Gastrocnemius medialis (tissue), 4 donors: ENCODE measurements around the gene ADSL. TPM values are rescaled to one million over a fixed set of nuclear protein-coding genes. Genes with fewer than 3 reads are reported as not detected.

Experiments used
- ATAC-seq, 2 donors: fragments of 150-250 bp; one replicate each; pipeline ENCODE4 v1.9.1; 2016
- DNase-seq, 2 donors: peaks; one replicate each; pipeline ENCODE4 v3.0.0-alpha.2; 2019
- H3K27ac ChIP-seq, 4 donors: fragments of 200-600 bp; sonication (generic); 1 replicate in 1 of 4; 2 replicates in 3 of 4; pipeline ENCODE4 v1.5.1; 2016 to 2018; ENCODE audit warnings: mild to moderate bottlenecking in 2 of 4, moderate library complexity in 1 of 4
- H3K27me3 ChIP-seq, 3 donors: fragments of 200-600 bp; sonication (generic) in 2 of 3; 1 replicate in 1 of 3; 2 replicates in 2 of 3; pipeline versions ENCODE4 v1.5.1 to v1.6.0; 2016 to 2019; ENCODE audit warnings: mild to moderate bottlenecking in 1 of 3, moderate library complexity in 1 of 3
- H3K36me3 ChIP-seq, 2 donors: fragments of 200-600 bp; sonication (generic) in 1 of 2; one replicate each; pipeline ENCODE4 v1.5.1; 2017 to 2018
- H3K4me1 ChIP-seq, 2 donors: fragments of 200-600 bp; sonication (generic) in 1 of 2; one replicate each; pipeline ENCODE4 v1.5.1; 2016 to 2017; ENCODE audit warnings: mild to moderate bottlenecking in 2 of 2
- H3K4me3 ChIP-seq, 4 donors: fragments of 200-600 bp; sonication (generic) in 3 of 4; 1 replicate in 1 of 4; 2 replicates in 3 of 4; pipeline ENCODE4 v1.5.1; 2016 to 2019; ENCODE audit warnings: mild to moderate bottlenecking in 2 of 4
- H3K9me3 ChIP-seq, 3 donors: fragments of 200-600 bp; sonication (generic) in 2 of 3; 1 replicate in 1 of 3; 2 replicates in 2 of 3; pipeline ENCODE4 v1.5.1; 2016 to 2019
- POLR2A ChIP-seq, 2 donors: fragments of 450-650 bp; IDR thresholded peaks; one replicate each; pipeline ENCODE4 v1.6.1; 2017; ENCODE audit warnings: antibody characterized with exemption in 2 of 2, mild to moderate bottlenecking in 2 of 2, moderate library complexity in 2 of 2
- in situ Hi-C, 4 donors: fragments of 200-750 bp; cut with MboI; loops; one replicate each; pipeline versions ENCODE4 v1.15.0 to v1.8.0; 2017; ENCODE audit warnings: low sequenced_read_pairs in 4 of 4
- intact Hi-C: fragments of 100-400 bp; cut with DNase I; formaldehyde crosslinking; loops from one replicate; pipeline ENCODE4 v1.15.1; 2023; ENCODE audit warnings: low total_unique reads
- total RNA-seq, 4 donors: library from RNA; depleted of rRNA; stranded (reverse); fragments of >200 nt; gene quantifications; one replicate each; pipeline versions ENCODE4 v1.1.0 to v1.2.3, GENCODE V29; 2016
- TF ChIP-seq, protein P1 (sequence below), 5 experiments: fragments of 450-650 bp in 3 of 5; fragments of 200-600 bp in 2 of 5; sonication (generic) in 2 of 5; IDR thresholded peaks in 4 of 5; conservative IDR thresholded peaks in 1 of 5; 1 replicate in 4 of 5; 2 replicates in 1 of 5; pipeline ENCODE4 v1.5.1; 2016 to 2019; ENCODE audit warnings: antibody characterized with exemption in 5 of 5, mild to moderate bottlenecking in 3 of 5, moderate library complexity in 3 of 5

ADSL gene
- total RNA-seq, 4 donors from 2014 or later, result 249 to 283 (median 262) TPM

DNA sequence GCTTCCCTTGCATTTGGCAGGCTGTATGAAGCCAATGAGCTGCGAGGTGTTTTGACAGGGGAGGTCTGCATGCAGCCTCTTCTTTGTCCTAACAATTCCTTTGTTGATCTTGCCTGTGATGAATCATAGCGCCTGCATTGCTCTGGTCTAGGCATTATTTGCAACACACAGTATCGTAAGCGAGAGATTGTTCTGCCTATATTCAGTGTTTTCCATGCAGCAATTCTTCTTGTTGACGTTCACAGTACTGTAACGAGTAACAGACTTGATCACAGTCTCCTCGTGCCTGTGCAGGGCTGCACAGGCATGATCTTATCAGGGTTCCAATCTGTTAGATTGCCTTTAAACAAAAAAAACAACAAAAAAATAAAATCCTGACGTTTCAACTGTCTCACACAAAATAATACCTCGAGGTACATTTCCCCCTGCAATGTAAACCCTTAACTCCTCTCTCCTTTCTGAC is 13.9 kb upstream of the ADSL start:
- no peaks in the 10 kb centered on the region for H3K9me3 ChIP-seq
- in situ Hi-C loops (loop anchor here in 2 of 4 donors (25.0 kb wide), 1 partner anchor 795 kb away; the partner anchor contains the start of gene RPS19BP1 (in 2 of the 2)), intact Hi-C loops (loop anchor here (5.0 kb wide), 1 partner anchor 85 kb away; no protein-coding TSS in a partner anchor)
- no peak for TF ChIP-seq POLR2A (IDR thresholded peaks at IDR 0.05)
- TF ChIP-seq, protein P1, sequence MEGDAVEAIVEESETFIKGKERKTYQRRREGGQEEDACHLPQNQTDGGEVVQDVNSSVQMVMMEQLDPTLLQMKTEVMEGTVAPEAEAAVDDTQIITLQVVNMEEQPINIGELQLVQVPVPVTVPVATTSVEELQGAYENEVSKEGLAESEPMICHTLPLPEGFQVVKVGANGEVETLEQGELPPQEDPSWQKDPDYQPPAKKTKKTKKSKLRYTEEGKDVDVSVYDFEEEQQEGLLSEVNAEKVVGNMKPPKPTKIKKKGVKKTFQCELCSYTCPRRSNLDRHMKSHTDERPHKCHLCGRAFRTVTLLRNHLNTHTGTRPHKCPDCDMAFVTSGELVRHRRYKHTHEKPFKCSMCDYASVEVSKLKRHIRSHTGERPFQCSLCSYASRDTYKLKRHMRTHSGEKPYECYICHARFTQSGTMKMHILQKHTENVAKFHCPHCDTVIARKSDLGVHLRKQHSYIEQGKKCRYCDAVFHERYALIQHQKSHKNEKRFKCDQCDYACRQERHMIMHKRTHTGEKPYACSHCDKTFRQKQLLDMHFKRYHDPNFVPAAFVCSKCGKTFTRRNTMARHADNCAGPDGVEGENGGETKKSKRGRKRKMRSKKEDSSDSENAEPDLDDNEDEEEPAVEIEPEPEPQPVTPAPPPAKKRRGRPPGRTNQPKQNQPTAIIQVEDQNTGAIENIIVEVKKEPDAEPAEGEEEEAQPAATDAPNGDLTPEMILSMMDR (IDR thresholded peaks at IDR 0.05 in 4 of 5, conservative IDR thresholded peaks at IDR 0.05 in 1 of 5), result no peak
- no peak for ATAC-seq
- no peak overlapping the region for H3K27ac ChIP-seq
- DNase-seq, result no peak
- H3K4me3 ChIP-seq, result no peak overlapping the region
- no peaks in the 10 kb centered on the region for H3K36me3 ChIP-seq
- peaks cover 4% of the 10 kb centered on the region in 2 donors for H3K4me1 ChIP-seq
- H3K27me3 ChIP-seq, result no peaks in the 10 kb centered on the region

DNA sequence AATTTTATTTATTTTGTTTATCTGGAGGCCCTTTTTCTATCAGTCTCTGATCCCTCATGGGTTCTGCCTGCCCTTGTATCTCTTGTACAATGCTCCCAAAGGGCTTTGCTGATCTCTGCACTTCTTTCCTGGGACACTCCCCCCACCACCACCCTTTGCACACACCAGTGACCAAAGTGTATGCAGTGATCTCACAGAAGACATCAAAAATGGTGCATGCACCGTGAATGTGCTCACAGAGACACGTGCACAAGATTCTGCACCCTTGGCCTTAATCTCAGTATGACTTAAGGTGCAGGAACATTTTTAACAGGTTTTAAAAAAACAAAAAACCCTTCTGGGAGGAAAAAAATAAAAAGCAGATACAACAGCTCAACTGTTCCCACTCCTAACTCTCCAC is 12.2 kb upstream of the ADSL start:
- in situ Hi-C loops (loop anchor here in 2 of 4 donors (25.0 kb wide), 1 partner anchor 797 kb away; the partner anchor contains the start of gene RPS19BP1 (in 2 of the 2)), intact Hi-C loops (loop anchor here (5.0 kb wide), 1 partner anchor 87 kb away; no protein-coding TSS in a partner anchor)
- DNase-seq, result no peak
- Histone ChIP-seq H3K4me1 (no peaks in the 10 kb centered on the region), H3K9me3 (no peaks in the 10 kb centered on the region), H3K27ac (no peak overlapping the region), H3K36me3 (no peaks in the 10 kb centered on the region), H3K27me3 (no peaks in the 10 kb centered on the region), H3K4me3 (no peak overlapping the region)
- TF ChIP-seq, protein P1 (IDR thresholded peaks at IDR 0.05 in 4 of 5, conservative IDR thresholded peaks at IDR 0.05 in 1 of 5), result no peak
- no peak for TF ChIP-seq POLR2A (IDR thresholded peaks at IDR 0.05)
- ATAC-seq, result no peak

DNA sequence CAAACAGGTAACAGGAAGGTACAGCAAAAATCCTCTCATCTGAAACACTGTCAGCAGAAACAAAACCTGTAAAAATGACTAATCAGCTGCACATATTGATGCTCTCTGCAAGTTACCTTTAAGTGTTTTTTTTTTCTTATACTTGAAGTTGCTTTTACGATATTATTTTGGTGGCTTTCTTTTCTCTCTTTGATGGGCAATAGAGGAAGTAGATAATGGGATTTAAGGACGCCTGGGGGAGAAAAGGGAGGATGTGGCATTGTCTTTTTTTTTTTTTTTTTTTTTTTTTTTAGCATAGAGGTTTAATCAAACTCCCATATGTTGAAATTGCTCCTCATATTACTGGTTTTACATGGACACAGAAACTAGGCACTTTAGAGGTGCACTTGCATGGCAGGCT is 11.4 kb upstream of the ADSL start:
- Histone ChIP-seq H3K27me3 (no peaks in the 10 kb centered on the region), H3K4me3 (no peak overlapping the region), H3K4me1 (no peaks in the 10 kb centered on the region), H3K27ac (no peak overlapping the region), H3K36me3 (no peaks in the 10 kb centered on the region), H3K9me3 (no peaks in the 10 kb centered on the region)
- in situ Hi-C loops, result loop anchor here in 2 of 4 donors (25.0 kb wide), 1 partner anchor 798 kb away; the partner anchor contains the start of gene RPS19BP1 (in 2 of the 2)
- no peak for DNase-seq
- intact Hi-C loops, result loop anchor here (5.0 kb wide), 1 partner anchor 88 kb away; no protein-coding TSS in a partner anchor
- TF ChIP-seq, protein P1 (IDR thresholded peaks at IDR 0.05 in 4 of 5, conservative IDR thresholded peaks at IDR 0.05 in 1 of 5), result no peak
- no peak for TF ChIP-seq POLR2A (IDR thresholded peaks at IDR 0.05)
- no peak for ATAC-seq

DNA sequence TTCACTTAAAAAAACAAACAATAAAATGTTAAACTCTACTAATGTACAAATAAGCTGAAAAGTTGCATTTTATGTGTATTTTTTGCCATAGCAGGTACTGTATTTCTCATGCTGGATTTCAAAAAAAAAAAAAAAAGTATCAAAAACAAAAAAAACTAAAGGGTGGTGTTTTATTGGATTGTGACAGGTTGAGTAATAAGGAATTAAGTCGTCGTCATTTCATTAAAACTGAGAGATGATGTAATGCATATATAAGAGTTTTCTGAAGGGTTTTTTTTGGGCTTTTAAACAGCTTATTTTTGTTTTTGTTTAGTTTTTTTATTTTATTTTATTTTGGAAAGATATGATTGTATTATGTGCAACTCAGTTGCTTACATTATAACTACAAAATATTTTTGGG is 10.9 kb upstream of the ADSL start:
- H3K27ac ChIP-seq, result no peak overlapping the region
- TF ChIP-seq POLR2A (IDR thresholded peaks at IDR 0.05), result no peak
- TF ChIP-seq, protein P1 (IDR thresholded peaks at IDR 0.05 in 4 of 5, conservative IDR thresholded peaks at IDR 0.05 in 1 of 5), result no peak
- H3K4me1 ChIP-seq, result no peaks in the 10 kb centered on the region
- no peaks in the 10 kb centered on the region for H3K9me3 ChIP-seq
- in situ Hi-C loops, result loop anchor here in 2 of 4 donors (25.0 kb wide), 1 partner anchor 798 kb away; the partner anchor contains the start of gene RPS19BP1 (in 2 of the 2)
- no peak for DNase-seq
- no peaks in the 10 kb centered on the region for H3K36me3 ChIP-seq
- H3K27me3 ChIP-seq, result no peaks in the 10 kb centered on the region
- no peak for ATAC-seq
- no peak overlapping the region for H3K4me3 ChIP-seq
- intact Hi-C loops, result no loop called here
